Fibroblast of skin of abdomen (primary cell): ENCODE data around the gene MT3. TPM values are rescaled to one million over a fixed set of nuclear protein-coding genes. Genes with fewer than 3 reads are reported as not detected.
A peak's percentile ranks its signal among the peaks of the same experiment; 100 is the strongest.

Source experiments
- DNase-seq: peaks from one replicate; pipeline ENCODE4 v3.0.0-alpha.2; 2013
- polyA plus RNA-seq, 2 experiments: library from polyadenylated mRNA; unstranded; fragments of 120-200 nt; gene quantifications; one replicate each; pipeline ENCODE4 v1.2.1, GENCODE V29; 2013; ENCODE audit not compliant: insufficient read length in 2 of 2

The MT3 gene
- polyA plus RNA-seq (2013, experiment 1 of 2; ENCODE audit: insufficient read length), result not detected
- polyA plus RNA-seq (2013, experiment 2 of 2; ENCODE audit: insufficient read length), result 0.19 TPM

DNA sequence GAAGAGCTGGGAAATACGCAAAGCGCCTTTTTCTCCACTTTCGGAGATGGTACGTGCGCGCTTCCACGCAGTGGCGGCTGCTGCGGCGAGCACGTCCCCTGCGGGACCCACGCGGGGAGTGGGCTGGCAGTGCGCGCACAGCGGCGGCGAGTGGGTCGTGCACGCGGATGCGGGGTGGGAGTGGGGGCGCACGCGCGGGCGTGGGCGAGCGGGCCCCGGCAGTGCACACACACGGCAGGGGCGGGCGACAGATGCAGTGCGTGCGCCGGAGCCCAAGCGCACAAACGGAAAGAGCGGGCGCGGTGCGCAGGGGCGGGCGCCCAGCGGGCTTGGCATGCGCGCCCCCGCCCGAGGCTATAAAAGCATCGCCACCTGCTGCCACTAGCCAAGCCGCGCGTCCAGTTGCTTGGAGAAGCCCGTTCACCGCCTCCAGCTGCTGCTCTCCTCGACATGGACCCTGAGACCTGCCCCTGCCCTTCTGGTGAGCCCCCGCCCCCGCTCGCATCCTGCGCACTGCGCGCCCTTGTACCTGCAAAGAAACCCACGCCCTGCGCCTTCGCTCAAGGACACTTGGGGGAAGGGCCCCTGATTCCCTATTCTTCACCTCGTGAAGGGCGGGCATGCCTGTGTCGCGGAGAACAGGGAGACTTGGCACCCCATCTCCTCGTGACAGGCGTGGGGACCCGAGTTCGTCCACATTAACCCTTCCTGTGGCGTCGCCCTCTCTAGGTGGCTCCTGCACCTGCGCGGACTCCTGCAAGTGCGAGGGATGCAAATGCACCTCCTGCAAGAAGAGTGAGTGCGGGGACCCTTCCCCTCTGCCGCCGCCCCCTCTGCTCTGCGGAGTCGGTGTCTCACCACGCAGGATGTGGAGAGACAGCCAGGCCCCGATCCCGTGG lies at the start of gene MT3:
Gene MT3 (plus strand): TSS at position 388 of the 899 bp plus-strand sequence. CDS start 63 bp downstream, at position 451.
- no peak for DNase-seq

DNA sequence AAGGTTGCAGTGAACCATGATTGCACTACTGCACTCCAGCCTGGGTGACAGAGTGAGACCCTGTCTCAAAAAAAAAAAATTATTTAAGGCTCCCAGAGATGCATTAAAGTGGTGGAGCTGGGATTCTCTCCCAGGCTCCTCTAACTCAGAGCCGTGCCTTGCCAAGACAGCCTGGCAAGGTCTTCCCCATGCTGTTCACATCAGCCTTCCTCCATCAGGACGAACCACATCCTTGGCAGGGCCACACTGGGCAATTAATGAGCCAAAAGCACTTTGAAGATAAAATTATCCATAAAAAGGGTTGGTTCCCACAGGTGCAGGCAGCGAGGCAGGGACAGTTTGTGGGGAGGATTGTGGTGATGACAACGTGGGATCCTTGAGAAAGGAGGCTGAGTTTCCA lies 49.7 kb upstream of the MT3 start:
- no peak for DNase-seq

DNA sequence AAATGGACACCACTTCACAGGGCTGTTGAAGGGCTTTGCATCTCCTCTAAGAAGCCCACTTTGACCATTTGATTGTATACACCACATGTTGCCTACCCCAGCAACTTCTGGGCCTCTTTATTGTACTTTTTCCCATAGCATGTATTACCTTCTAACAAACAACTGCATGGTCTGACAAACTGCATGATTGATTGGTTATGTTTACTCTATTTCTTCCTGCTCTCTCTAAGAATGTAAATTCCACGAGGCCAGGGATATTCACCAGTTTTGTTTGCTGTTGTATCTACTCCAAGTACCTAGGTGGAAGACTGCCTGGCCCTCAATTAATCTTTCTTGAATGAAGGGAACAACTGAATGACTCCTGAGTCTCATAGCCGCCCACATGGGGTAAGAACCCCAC lies 47.3 kb upstream of the MT3 start:
- DNase-seq, result no peak

DNA sequence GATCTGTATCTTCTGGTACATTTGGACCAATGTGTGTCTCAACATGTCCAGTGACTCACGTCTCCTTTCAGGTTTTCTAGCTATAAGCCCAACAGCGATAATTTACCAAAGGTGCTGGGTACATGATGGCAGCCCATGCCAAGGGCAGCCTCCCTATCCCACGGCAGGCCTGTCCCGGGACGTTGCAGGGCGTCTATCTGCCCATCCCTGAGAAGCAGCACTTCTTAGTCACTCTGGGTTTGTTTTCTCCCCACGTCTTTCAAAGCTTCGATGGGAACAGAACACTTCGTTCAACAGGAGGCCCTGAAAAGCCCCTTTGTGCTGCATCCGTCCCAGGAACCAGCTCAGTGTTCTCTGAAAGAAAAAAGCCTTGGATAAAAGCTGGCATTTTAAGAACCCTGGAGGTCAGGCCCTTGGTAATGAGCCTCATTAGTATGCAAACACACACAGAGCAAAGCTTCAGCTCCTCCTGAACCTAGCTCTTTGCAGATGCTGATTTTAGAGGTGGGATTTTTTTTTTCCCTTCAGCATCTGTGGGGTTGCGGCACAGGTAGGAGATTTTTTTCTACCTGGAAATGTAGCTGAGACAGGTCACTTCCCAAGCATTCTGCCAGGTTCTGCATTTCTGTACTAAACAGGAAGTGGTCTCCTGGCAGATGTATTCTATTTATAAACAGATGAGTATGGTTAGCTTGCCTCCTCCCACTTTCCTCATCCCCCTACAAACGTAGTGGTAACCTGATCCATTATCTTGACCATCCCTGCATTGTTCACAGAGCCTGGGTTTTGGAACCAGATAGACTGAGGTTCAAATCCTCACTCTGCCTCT lies 42.0 kb upstream of the MT3 start:
- peak; percentile 60 for DNase-seq

DNA sequence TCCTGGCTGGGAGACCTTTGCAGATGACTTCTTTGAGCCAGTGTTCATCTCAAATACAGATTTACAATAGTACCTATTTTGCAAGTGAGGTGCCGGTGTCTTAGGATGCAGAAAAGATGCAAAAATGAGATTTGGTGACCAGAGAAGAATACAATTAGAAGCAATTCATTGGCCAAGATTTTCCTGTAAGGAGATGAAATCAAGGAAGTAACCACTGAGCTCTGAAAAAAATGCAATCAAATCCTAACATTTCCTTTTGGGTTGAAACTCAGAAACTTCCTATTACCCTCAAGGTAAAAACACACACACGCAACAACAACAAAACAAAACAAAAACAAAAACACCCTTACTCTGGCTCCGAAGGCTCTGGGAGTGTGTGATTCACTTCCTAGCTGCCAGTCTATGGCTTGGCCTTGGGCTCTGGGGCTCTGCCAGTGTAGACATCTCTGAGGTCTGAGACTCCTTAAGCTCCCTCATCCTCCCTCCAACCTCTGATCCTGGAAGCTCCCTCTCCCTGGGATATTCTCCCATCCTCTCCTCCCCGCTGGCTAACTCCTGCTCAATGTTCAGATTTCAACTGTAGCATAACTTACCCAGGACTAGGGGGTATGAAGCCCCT lies 41.3 kb upstream of the MT3 start:
- DNase-seq, result no peak

DNA sequence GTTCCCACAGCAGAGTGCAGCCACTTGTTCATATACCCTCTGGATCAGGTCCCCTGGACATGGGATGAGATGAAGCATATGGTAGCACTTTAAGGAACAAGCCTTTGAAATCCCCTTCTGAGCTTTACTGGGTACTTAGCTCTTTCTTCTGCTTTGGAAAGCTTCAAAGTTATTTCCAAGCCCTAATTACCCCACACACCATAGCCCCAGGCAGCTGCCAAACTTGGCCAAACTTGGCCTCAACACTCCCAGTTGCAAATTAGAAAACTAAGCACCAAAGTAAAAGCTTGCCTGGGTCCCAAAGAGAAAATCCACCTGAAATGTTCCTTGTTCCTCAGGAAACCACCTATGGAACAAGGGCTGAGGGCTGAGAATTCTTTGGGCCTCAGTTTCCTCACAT lies 40.2 kb upstream of the MT3 start:
- DNase-seq, result no peak

DNA sequence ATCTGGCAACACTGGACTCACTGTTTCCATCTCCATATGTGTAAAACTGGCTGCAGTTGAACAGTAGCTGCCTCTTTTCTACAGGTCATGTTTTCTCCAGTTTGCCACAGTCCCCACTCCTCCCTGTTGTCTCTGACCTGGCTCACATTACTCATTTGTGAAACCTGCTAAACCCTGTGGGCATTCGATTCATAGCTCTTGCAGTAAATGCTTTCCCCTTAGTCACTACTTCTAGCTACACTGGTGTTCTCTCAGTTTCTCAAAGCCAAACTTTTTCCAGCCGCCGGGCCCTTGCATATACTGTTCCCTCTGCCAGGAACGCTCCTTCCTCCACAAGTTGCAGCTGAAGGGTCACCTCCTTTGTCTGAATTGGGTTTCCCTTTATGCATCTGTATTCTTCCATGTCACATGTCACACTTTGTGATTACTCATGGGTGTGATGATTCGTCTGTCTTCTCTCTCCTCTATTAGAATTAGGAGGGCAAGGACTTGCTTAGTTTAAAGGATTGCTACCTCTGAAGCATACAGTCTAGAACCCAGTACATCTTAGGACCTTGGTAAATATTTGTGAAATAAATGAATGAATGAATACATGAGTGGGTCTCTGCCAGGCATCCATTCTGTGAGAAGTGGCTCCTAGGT lies 39.5 kb upstream of the MT3 start:
- peak; percentile 3 for DNase-seq

DNA sequence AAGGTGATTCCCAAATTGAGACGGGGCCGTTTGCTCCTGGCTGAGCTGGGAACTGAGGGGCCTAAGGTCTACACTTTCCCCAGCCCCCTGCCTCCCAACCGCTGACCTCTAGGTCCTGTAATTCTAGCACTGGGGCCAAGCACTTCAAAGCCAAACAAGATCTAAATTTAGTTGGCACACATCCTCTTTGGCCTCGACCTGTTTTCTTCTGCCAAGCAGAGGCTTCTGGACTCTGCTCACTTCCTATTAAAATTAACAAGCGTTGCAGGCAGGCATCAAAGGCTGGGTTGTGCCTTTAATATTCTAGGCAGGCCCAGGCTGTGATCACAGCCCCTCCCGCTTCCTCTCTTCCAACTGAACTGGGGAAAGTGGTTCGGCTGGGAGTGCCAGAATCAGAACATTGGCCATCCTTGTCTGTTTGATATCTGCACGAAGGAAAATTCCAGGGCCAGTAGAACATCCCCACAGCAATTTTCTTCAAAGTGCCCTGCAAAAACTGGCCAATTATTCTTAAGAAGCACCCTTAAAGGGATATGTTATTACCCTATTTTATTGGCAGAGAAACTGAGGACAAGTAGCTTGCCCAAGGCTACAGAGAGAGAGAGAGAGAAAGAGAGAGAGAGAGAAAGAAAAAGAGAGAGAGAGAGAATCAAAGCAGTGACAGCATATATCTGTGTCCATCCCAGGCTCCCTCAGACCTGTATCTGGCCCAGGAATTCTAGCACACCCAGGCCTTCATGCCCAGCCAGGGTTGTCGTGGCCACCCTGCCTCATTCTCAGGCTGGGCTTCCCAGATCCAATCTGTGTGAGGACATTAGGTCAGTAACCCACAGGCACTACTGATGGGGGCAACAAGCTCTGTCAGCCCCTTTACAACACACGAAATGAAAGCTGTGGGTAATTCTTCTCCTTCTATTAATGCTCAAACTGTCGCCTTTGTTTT lies 37.3 kb upstream of the MT3 start:
- DNase-seq, result no peak

DNA sequence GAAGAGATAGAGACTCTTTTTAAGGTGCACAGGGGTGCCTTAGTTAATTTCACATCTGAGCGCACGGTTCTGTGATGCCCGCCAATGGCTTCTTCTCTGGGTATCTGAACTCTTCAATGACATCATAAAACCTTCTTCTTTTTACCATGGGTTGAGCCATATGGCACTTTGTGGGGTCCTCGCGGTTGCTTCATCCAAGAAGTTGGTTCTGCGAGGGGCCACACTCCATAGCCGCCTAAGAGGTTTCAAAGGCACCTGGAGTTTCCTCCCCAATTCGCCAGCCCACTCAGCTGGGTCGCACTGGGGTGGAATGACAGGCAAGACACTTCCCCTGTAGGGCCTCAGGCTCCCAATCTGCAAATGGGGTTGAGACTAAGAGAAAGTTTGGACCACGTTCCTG lies 34.9 kb upstream of the MT3 start:
- no peak for DNase-seq

DNA sequence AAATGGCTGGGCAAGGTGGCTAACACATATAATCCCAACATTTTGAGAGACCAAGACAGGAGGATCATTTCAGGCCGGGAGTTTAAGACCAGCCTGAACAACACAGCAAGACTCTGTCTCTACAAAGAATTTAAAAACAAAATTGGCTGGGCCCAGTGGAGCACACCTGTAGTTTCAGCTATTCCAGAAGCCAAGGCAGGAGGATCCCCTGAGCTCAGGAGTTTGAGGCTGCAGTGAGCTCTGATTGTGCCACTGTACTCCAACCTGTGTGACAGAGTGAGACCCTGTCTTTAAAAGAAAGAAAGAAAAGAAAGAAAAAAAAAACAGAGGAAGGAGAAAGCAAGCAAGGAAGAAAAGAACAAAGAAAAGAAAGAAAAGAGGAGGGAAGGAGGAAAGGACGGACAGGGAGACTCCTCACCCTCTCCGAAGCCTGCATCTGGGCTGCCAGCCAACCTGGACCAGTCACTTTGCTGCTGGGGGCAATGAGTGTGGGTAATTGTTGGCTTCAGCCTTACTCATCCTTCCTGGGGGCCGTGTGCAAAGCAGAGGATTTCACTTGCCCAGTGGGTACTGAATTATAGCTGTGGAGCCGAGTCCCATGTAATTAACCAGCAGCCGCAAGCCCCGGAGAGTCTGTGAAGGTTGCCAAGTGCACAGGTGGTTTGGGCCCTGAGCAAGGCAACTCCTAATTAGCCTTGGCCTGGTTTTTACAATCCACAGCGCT lies 31.1 kb upstream of the MT3 start:
- DNase-seq, result peak; percentile 68

DNA sequence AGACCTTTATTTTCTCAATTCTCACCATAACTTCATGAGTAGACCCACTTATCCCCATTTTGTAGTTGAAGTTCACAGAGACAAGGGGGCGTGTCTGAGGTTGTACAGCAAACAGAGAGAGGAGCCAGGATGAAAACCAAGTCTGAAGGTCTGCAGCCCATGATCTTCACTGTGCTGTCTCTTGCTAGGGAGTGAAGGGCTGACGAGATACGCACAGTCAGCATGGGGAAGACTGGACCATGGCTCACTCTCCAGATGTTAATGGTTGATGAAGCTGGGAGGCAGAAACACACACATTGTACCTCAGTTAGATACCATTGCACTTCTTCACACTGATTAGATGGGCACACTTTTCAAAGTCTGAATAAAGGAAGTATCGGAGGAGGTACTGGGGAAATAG lies 30.2 kb upstream of the MT3 start:
- DNase-seq, result no peak

DNA sequence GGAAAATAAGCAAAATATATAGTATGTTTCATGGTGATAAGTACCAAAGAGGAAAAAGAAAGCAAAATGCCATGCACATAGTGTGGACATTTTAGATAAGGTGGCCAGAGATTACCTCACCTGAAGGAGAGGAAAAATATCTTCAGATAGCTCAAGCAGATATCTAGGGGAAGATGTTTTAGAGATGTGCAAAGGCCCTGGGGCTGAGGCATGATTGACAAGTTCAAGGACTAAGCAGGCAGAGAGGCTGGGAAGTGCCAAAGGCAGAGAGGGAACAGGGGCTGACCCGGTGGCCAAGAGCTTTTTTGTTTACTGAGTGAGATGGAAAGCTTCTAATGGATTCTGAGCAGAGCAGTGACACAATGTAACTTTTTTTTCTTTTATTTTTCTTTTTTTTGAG lies 28.9 kb upstream of the MT3 start:
- DNase-seq, result no peak

DNA sequence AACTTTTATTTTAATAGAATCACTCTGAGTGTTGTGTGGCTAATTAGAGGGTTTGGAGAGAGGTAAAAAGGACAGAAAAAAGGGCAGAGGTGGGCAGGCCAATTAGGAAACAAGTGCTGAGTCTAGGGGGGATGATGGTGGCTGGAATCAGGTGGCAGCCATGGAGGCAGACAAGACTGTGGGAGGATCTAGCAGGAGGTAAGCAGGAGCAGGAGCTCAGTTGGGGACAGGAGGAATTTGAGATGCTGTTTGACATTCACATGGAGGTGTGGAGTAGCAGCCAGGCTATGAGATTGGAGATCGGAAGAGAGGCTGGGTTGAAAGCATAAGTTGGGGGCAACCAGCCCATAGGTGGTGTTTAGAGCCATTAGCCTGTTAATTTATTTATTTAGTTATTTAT lies 28.2 kb upstream of the MT3 start:
- no peak for DNase-seq

DNA sequence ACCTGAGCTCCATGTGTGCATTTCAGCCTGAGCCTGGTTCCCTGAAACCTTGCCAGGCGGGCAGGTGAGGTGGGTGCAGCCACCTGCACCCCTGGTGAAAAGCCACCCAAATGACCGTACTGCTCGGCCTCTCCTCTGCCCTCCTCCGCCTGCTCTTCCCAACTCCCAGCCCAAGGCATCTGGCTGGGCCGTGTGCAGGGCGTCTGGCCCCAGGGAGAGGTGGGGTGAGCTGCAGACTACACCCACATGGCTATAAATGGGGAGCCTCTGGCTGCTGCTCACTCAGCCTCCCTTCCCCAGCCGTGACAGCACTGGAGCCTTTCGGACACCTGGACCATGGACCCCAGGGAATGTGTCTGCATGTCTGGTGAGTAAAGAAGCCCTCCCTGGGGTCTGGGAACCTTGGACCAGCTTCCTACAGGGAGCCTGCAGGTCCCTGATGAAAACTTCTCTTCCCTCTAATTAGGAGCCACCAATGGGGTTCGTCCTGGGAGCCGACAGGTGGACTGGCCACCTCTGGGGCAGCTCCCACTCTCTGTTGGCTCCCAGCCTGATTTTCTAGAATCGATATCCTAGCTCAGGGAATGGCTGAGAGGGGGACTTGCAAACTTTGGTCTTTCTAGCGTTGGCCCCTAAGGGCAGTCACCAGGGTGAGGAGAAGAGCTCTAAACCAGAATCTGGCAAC lies 24.4 kb upstream of the MT3 start, which contains the start of gene MT4:
Gene MT4 (plus strand): TSS at position 281 of the 685 bp plus-strand sequence. CDS start 56 bp downstream, at position 337.
- DNase-seq, result no peak

DNA sequence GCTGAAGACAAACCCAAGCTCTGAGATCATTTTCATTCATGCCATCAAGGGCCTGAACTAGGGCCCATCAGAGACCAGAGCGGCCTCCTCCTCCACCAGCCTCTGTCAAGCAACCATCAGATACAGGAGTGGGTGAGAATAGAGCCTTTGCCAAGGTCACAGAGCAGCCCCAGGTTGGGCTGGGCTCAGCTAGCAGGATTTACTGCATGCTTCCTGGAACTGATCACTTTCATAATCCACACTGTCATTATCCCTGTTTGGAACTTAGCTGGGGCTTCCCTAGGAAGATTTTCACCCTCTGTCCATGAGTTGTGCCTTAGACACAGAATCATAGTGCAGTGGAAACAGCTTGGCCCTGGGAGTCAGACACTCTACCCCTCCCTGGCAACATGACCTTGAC lies 19.4 kb upstream of the MT3 start:
- no peak for DNase-seq

DNA sequence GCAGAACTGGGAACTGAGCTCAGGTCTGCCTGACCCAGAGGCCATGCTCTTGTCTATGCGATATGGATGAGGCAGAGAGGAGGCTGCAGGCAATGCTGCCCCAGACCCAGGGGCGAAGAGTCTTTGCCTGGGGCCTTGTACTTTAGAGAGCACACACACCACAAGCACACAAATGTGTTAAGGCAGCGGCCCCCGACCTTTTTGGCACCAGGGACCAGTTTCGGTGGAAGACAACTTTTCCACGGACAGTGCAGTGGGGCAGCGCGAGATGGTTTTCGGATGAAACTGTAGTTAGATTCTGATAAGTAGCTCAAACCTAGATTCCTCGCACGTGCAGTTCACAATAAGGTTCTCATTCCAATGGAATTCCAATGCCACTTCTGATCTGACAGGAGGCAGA lies 17.8 kb upstream of the MT3 start:
- DNase-seq, result no peak

DNA sequence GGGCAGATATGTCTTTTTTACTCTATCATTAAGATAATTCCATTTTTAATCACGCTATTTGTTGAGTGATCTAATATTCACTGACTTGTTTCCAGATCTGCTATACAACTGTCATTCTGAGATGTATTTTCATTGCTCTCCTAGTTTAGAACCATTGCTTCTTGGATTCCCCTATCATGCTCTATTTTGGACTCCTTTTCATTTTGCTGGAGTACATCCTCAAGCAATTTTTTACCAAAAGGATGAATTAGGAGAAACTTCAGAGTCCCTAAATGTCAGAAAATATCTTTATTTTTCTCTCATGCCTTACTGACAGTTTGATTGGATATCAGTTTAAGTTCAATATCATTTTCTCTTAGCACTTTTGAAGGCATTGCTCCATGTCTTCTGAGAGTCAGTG lies 14.7 kb upstream of the MT3 start:
- no peak for DNase-seq

DNA sequence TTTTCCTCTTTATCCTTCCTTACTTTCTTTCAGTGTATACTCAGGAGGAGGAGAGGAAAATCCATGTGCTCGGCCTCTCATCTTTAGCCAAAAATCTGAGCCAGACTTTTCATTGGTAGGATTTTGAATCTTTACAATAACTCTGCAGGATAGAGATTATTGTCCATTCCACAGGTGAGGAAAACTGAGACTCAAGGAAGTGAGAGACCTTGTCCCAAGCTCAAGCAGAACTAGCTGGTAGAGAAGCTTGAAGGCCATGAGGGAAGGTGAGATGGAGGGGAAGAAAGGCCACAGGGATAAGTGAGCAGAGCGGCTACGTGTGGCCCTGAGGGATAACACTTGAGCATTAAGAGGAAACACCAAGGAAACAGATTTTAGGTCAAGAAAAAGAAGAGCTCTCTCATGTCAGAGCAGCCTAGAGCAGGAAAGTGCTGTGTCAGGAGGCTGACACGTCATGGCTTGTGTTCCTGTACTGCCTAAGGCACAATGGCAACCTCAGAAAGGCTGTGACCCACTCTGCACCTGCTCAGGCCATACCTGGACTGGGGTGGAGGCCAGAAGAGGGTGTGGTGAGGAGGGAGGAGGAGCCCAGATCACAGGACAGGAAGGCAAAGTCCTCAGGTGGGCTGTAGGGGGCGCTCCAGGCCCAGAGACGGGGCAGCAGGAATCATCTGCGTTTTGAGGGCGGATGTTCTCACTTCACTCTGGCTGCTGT lies 12.6 kb upstream of the MT3 start:
- DNase-seq, result peak; percentile 54

DNA sequence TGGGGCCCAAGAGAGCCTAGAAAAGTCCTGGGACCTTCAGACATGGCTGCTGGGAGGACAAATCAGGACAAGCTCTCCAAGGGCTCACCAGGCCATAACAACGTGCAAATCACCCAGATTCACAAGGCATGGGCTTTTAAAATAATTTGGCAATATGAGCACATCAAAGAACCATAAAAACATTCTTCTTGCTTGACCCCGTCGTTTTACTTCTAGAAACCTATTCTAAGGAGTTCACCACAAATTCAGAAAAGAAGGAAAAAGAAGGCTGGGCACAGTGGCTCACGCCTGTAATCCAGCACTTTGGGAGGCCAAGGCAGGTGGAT lies 12.1 kb upstream of the MT3 start:
- no peak for DNase-seq
